H9 (cell line): ENCODE results near the gene OTUB2. TPM values are rescaled to one million over a fixed set of nuclear protein-coding genes. Genes with fewer than 3 reads are reported as not detected.
A peak's percentile ranks its signal among the peaks of the same experiment; 100 is the strongest.

Experiments used
- DNase-seq: peaks from one replicate; pipeline ENCODE4 v3.0.0-alpha.2; 2017
- H2AFZ ChIP-seq: one replicate; pipeline ENCODE4 v1.6.1; 2013; ENCODE audit warnings: mild to moderate bottlenecking, low read length, control low read depth, moderate library complexity
- H2AK5ac ChIP-seq: 2 replicates; pipeline ENCODE4 v1.6.1; 2013; ENCODE audit warnings: low read length, control low read depth, mixed read lengths; ENCODE audit not compliant: insufficient read length
- H2BK120ac ChIP-seq: one replicate; pipeline ENCODE4 v1.6.1; 2013; ENCODE audit warnings: low read depth, mild to moderate bottlenecking, low read length, control low read depth, inconsistent platforms; ENCODE audit not compliant: poor library complexity, severe bottlenecking
- H2BK12ac ChIP-seq: 2 replicates; pipeline ENCODE4 v1.6.1; 2013; ENCODE audit warnings: low read length, control low read depth, mixed read lengths, low read depth; ENCODE audit not compliant: insufficient read length
- H2BK15ac ChIP-seq: 2 replicates; pipeline ENCODE4 v1.6.1; 2013; ENCODE audit warnings: low read depth, low read length, control low read depth
- H2BK20ac ChIP-seq: one replicate; pipeline ENCODE4 v1.6.1; 2013; ENCODE audit warnings: low read depth, mild to moderate bottlenecking, low read length, control low read depth, inconsistent platforms; ENCODE audit not compliant: poor library complexity, severe bottlenecking
- H2BK5ac ChIP-seq: 2 replicates; pipeline ENCODE4 v1.6.1; 2013; ENCODE audit warnings: low read length, control low read depth, mixed read lengths; ENCODE audit not compliant: insufficient read length
- H3K14ac ChIP-seq: 2 replicates; pipeline ENCODE4 v1.6.1; 2013; ENCODE audit warnings: low read length, control low read depth; ENCODE audit not compliant: insufficient read depth
- H3K18ac ChIP-seq: 2 replicates; pipeline ENCODE4 v1.6.1; 2013; ENCODE audit warnings: low read depth, mild to moderate bottlenecking, mixed read lengths, low read length, control low read depth; ENCODE audit not compliant: insufficient read length
- H3K23ac ChIP-seq: 2 replicates; pipeline ENCODE4 v1.6.1; 2013; ENCODE audit warnings: low read length, control low read depth, mixed read lengths, low read depth; ENCODE audit not compliant: insufficient read length
- H3K23me2 ChIP-seq: 2 replicates; pipeline ENCODE4 v1.6.1; 2013; ENCODE audit warnings: low read depth, mild to moderate bottlenecking, mixed read lengths, low read length, control low read depth; ENCODE audit not compliant: insufficient read length, poor library complexity, severe bottlenecking
- H3K27ac ChIP-seq: 2 replicates; pipeline ENCODE4 v1.5.1; 2013; ENCODE audit warnings: low read length, control low read depth, mixed read lengths, low read depth; ENCODE audit not compliant: insufficient read length
- H3K27me3 ChIP-seq: 2 replicates; pipeline ENCODE4 v1.6.1; 2013; ENCODE audit warnings: low read length, control low read depth, inconsistent platforms; ENCODE audit not compliant: insufficient read depth
- H3K4ac ChIP-seq: 2 replicates; pipeline ENCODE4 v1.6.1; 2013; ENCODE audit warnings: low read depth, mild to moderate bottlenecking, control low read depth, inconsistent platforms, low read length, moderate library complexity
- H3K4me1 ChIP-seq: 2 replicates; pipeline ENCODE4 v1.6.1; 2013; ENCODE audit warnings: low read length, control low read depth, inconsistent platforms; ENCODE audit not compliant: insufficient read depth
- H3K4me2 ChIP-seq: 2 replicates; pipeline ENCODE4 v1.6.1; 2013; ENCODE audit warnings: low read length, control low read depth, mixed read lengths; ENCODE audit not compliant: insufficient read length, insufficient read depth
- H3K56ac ChIP-seq: 2 replicates; pipeline ENCODE4 v1.6.1; 2013; ENCODE audit warnings: low read depth, mild to moderate bottlenecking, mixed read lengths, low read length, control low read depth; ENCODE audit not compliant: insufficient read length
- H3K79me1 ChIP-seq: 2 replicates; pipeline ENCODE4 v1.6.1; 2013; ENCODE audit warnings: low read depth, mild to moderate bottlenecking, moderate library complexity, low read length, control low read depth, inconsistent platforms; ENCODE audit not compliant: insufficient read depth, poor library complexity, severe bottlenecking
- H3K79me2 ChIP-seq: 2 replicates; pipeline ENCODE4 v1.6.1; 2013; ENCODE audit warnings: low read length, control low read depth, inconsistent platforms; ENCODE audit not compliant: insufficient read depth
- H3K9ac ChIP-seq: 2 replicates; pipeline ENCODE4 v1.6.1; 2013; ENCODE audit warnings: low read length, control low read depth, mixed read lengths; ENCODE audit not compliant: insufficient read length; ENCODE audit errors: extremely low read depth
- H3K9me3 ChIP-seq: one replicate; pipeline ENCODE4 v1.6.1; 2013; ENCODE audit warnings: low read depth, low read length, inconsistent platforms; ENCODE audit not compliant: control insufficient read depth
- H3T11ph ChIP-seq: one replicate; pipeline ENCODE4 v1.6.1; 2013; ENCODE audit warnings: mild to moderate bottlenecking, low read length, control low read depth, inconsistent platforms
- H4K20me1 ChIP-seq: one replicate; pipeline ENCODE4 v1.6.1; 2013; ENCODE audit not compliant: control insufficient read depth, insufficient read length, insufficient read depth
- H4K5ac ChIP-seq: 2 replicates; pipeline ENCODE4 v1.6.1; 2013; ENCODE audit warnings: low read depth, mild to moderate bottlenecking, mixed read lengths, low read length, control low read depth; ENCODE audit not compliant: insufficient read length
- H4K8ac ChIP-seq: replicated peaks from 2 replicates; pipeline ENCODE4 v1.6.1; 2013; ENCODE audit warnings: low read length, control low read depth, mixed read lengths, low read depth; ENCODE audit not compliant: insufficient read length
- H4K91ac ChIP-seq: 2 replicates; pipeline ENCODE4 v1.6.1; 2013; ENCODE audit warnings: low read depth, mild to moderate bottlenecking, moderate library complexity, mixed read lengths, low read length, control low read depth; ENCODE audit not compliant: insufficient read length
- H3K27ac Mint-ChIP-seq, 3 experiments: 2 replicates in 2 of 3; 3 replicates in 1 of 3; pipeline ENCODE4 v1.8.0; 2020 to 2021; ENCODE audit warnings: mixed read lengths in 3 of 3, mild to moderate bottlenecking in 1 of 3, moderate library complexity in 1 of 3
- H3K27me3 Mint-ChIP-seq: 2 replicates; pipeline ENCODE4 v1.8.0; 2021; ENCODE audit warnings: low read depth, mild to moderate bottlenecking, moderate library complexity, mixed read lengths
- H3K36me3 Mint-ChIP-seq, 3 experiments: 2 replicates in 2 of 3; 3 replicates in 1 of 3; pipeline ENCODE4 v1.8.0; 2020 to 2021; ENCODE audit warnings: low read depth in 3 of 3, mixed read lengths in 3 of 3; ENCODE audit not compliant: insufficient read depth in 1 of 3
- H3K4me1 Mint-ChIP-seq, 2 experiments: 2 replicates each; pipeline ENCODE4 v1.8.0; 2020; ENCODE audit warnings: mixed read lengths in 2 of 2
- H3K4me3 Mint-ChIP-seq, 2 experiments: 2 replicates in 1 of 2; 3 replicates in 1 of 2; pipeline ENCODE4 v1.8.0; 2020 to 2021; ENCODE audit warnings: mild to moderate bottlenecking in 2 of 2, mixed read lengths in 2 of 2, moderate library complexity in 1 of 2
- H3K9me3 Mint-ChIP-seq, 2 experiments: 2 replicates in 1 of 2; 3 replicates in 1 of 2; pipeline ENCODE4 v1.8.0; 2020; ENCODE audit warnings: mild to moderate bottlenecking in 2 of 2, mixed read lengths in 2 of 2, moderate library complexity in 1 of 2
- CTCF ChIP-seq: fragments of 200-600 bp; sonication (generic); conservative IDR thresholded peaks from 3 replicates; pipeline ENCODE4 v1.8.0; 2021; ENCODE audit warnings: antibody characterized with exemption, mild to moderate bottlenecking
- WGBS: extraction: QIAGEN DNeasy Blood & Tissue Kit; methylation state at CpG from one replicate; pipeline ENCODE4 v1.1.7; 2013; ENCODE audit warnings: missing lambda C conversion rate, low lambda C conversion rate, mixed read lengths; ENCODE audit not compliant: insufficient read length; ENCODE audit errors: extremely low coverage; 5-methylcytosine and 5-hydroxymethylcytosine counted together
- total RNA-seq: library from RNA; stranded (reverse); gene quantifications from 2 replicates; pipeline ENCODE4 v1.2.1, GENCODE V29; 2021

Gene OTUB2
- total RNA-seq, 1 experiment from 2014 or later = 3.6 TPM

DNA sequence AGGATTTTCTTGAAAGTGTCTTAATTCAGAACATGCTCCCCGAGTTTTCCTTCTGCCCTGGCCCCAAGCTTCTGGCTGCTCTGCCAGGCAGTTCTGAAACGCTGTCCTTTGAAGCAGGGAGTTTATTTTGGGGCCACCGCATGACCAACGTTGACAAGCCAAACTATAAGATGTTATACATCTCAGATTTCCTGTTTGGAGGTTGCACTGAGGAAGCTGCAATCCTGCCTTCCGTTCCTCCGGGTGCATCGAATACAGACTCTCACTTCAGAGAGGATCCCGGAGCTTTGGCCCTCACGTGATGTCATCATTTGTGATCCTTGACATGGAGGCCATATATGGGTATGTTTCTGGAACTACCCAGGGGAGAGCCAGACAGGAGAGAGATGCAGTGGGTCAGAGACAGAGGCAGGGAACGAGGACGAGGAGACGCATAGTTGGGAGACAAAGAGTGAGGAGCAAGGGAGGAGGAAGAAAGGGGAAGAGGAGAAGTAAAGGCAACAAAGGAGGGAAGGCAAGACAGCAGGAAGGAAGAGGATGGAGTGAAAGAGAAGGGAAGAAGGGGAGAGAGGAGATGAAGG, 49.6 kb upstream of the OTUB2 start, which contains the start of gene ASB2:
TSS of gene ASB2 (minus strand) at position 94 of the 581 bp plus-strand sequence. CDS start 12,031 bp downstream, outside the sequence.
- Histone ChIP-seq H3K9me3 (no peaks in the 10 kb centered on the region), H3K4me2 (no peak within 1 kb of the TSS), H3T11ph (no peak within 1 kb of the TSS), H3K79me1 (no peaks in the 10 kb centered on the region), H3K27ac (no peak within 1 kb of the TSS), H3K27me3 (no peaks in the 10 kb centered on the region), H3K56ac (no peak within 1 kb of the TSS), H3K23me2 (no peaks in the 10 kb centered on the region), H2BK15ac (no peak within 1 kb of the TSS), H4K8ac (no peak within 1 kb of the TSS), H3K79me2 (no peaks in the 10 kb centered on the region), H2BK12ac (no peak within 1 kb of the TSS), H2AFZ (no peak within 1 kb of the TSS), H4K20me1 (no peaks in the 10 kb centered on the region), H2BK120ac (no peak within 1 kb of the TSS), H4K5ac (no peak within 1 kb of the TSS), H2BK20ac (no peak within 1 kb of the TSS), H3K4ac (no peak within 1 kb of the TSS), H2BK5ac (no peak within 1 kb of the TSS), H3K23ac (no peak within 1 kb of the TSS), H4K91ac (no peak within 1 kb of the TSS), H2AK5ac (no peak within 1 kb of the TSS), H3K18ac (peak within 1 kb of the TSS; percentile 13), H3K9ac (no peak within 1 kb of the TSS), H3K4me1 (no peaks in the 10 kb centered on the region; the same call in 1 of the 2 replicates), H3K14ac (no peak within 1 kb of the TSS; the same call in 1 of the 2 replicates)
- Mint-ChIP-seq H3K27ac (peak within 1 kb of the TSS in 2 of 3 experiments; percentile 2 to 73; a peak in 4 of 7 replicates), H3K36me3 (no peaks in the 10 kb centered on the region), H3K9me3 (no peaks in the 10 kb centered on the region), H3K4me3 (no peak within 1 kb of the TSS), H3K4me1 (peaks cover 14 to 31% of the 10 kb centered on the region in 2 experiments), H3K27me3 (peaks cover 2% of the 10 kb centered on the region; the same call in 1 of the 2 replicates)
- DNase-seq = no peak
- no CpG with 5 or more reads among the region's 12 CpGs for WGBS
- TF ChIP-seq CTCF = no peak
